ENCODE results near the gene MROH9. TPM values are rescaled to one million over a fixed set of nuclear protein-coding genes. Genes with fewer than 3 reads are reported as not detected.

Gene MROH9
- total RNA-seq, 1 donor from 2014 or later, result not detected

DNA sequence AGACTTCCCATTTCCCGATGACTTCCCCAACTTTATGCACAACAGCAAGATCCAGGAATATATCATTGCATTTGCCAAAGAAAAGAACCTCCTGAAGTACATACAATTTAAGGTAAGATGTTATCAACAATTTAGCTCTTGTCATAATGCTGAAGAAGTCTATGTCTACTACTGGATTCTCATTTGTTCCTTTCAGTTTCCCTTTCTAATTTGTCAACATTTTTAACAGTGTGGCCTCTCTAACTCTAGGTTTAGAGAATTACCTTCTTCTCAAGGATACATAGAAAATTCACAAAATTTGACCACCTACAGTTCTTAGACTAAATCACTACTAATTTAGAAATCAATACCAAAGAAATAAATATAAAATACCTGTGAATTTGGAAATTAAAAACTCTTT, 168.5 kb downstream of the MROH9 start:
- Histone ChIP-seq H3K27me3 (no peaks in the 10 kb centered on the region), H3K9me3 (no peaks in the 10 kb centered on the region), H3K36me3 (no peaks in the 10 kb centered on the region), H3K4me1 (peaks cover 0 to 12% of the 10 kb centered on the region in 2 donors), H3K27ac (no peak overlapping the region), H3K4me3 (no peak overlapping the region)
- intact Hi-C loops (cut with DNase I), result loop anchor here (5.0 kb wide), 1 partner anchor 43 kb away; no protein-coding TSS in a partner anchor
- DNase-seq (ENCODE audit: low spot score in 2 of 2), result no peak
- TF ChIP-seq, protein P1, sequence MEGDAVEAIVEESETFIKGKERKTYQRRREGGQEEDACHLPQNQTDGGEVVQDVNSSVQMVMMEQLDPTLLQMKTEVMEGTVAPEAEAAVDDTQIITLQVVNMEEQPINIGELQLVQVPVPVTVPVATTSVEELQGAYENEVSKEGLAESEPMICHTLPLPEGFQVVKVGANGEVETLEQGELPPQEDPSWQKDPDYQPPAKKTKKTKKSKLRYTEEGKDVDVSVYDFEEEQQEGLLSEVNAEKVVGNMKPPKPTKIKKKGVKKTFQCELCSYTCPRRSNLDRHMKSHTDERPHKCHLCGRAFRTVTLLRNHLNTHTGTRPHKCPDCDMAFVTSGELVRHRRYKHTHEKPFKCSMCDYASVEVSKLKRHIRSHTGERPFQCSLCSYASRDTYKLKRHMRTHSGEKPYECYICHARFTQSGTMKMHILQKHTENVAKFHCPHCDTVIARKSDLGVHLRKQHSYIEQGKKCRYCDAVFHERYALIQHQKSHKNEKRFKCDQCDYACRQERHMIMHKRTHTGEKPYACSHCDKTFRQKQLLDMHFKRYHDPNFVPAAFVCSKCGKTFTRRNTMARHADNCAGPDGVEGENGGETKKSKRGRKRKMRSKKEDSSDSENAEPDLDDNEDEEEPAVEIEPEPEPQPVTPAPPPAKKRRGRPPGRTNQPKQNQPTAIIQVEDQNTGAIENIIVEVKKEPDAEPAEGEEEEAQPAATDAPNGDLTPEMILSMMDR (IDR thresholded peaks at IDR 0.05), result no peak

DNA sequence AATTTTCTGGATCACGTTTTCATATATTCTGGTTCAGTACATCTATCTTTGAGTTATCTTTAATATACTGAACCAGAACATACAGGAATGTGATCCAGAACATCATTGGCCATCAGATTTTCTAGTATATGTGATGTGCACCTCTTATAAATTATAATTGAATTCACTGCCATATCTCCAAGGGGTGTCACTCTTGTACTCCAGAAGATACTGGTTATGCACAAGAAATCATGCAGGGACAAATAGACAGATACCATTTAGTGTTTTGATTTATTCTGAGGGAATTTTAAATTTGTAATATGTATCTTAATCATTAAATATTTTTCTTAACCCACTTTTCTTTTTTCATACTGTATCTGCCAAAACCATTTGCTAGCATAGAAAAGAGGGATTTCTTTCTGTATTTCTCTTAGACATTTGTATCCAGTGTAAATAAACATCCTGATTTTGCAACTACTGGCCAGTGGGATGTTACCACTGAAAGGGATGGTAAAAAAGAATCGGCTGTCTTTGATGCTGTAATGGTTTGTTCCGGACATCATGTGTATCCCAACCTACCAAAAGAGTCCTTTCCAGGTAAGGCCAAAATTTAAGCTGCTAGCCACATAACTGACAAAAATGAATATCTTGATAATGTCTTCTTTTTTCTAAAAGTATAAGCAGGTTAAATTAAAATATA, 172.1 kb downstream of the MROH9 start:
- DNase-seq (ENCODE audit: low spot score in 2 of 2), result no peak
- Histone ChIP-seq H3K27me3 (no peaks in the 10 kb centered on the region), H3K9me3 (no peaks in the 10 kb centered on the region), H3K27ac (no peak overlapping the region), H3K4me1 (peaks cover 0 to 25% of the 10 kb centered on the region in 2 donors), H3K36me3 (no peaks in the 10 kb centered on the region), H3K4me3 (no peak overlapping the region)
- intact Hi-C loops (cut with DNase I), result loop anchor here (5.0 kb wide), 1 partner anchor 120 kb away; no protein-coding TSS in a partner anchor
- TF ChIP-seq, protein P1 (IDR thresholded peaks at IDR 0.05), result peak in 1 of 3 experiments; percentile 32

DNA sequence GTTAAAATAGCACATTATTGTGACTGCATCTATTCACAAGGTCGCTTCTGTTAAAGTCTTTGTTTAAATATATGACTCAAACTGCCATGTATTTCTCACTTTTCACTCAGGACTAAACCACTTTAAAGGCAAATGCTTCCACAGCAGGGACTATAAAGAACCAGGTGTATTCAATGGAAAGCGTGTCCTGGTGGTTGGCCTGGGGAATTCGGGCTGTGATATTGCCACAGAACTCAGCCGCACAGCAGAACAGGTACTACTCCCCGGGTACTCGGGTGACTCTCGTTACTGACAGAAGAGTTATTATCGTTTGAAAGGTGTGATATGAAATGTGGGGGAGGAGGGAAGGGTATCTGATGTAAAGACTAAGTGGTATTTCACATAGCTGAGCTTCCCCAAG, 172.6 kb downstream of the MROH9 start:
- intact Hi-C loops (cut with DNase I), result loop anchor here (5.0 kb wide), 1 partner anchor 119 kb away; no protein-coding TSS in a partner anchor
- Histone ChIP-seq H3K9me3 (no peaks in the 10 kb centered on the region), H3K4me3 (no peak overlapping the region), H3K27me3 (no peaks in the 10 kb centered on the region), H3K4me1 (peaks cover 0 to 25% of the 10 kb centered on the region in 2 donors), H3K27ac (peak overlapping the region in 1 of 2 donors; percentile 25), H3K36me3 (no peaks in the 10 kb centered on the region)
- DNase-seq (ENCODE audit: low spot score in 2 of 2), result no peak
- TF ChIP-seq, protein P1 (IDR thresholded peaks at IDR 0.05), result no peak

DNA sequence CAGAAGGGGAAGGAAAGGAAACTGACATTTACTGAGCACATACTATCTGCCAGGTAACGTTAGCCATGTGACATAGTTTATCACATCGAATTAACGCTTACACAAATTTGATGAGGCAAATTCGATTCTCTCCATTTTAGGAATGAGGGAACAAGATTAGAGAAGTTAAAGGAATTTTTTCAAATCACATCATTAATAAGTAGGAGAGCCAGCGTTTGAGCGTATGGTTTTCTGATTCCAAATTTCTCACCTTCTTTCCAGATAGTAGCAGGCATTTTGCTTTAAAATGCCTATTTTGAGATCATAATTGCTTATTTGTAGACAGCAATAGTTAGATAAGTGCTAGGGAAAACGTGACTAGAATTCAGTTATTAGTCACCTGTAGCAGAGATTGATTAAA, 174.6 kb downstream of the MROH9 start:
- Histone ChIP-seq H3K4me1 (peaks cover 0 to 40% of the 10 kb centered on the region in 2 donors), H3K36me3 (no peaks in the 10 kb centered on the region), H3K27ac (no peak overlapping the region), H3K27me3 (no peaks in the 10 kb centered on the region), H3K9me3 (no peaks in the 10 kb centered on the region), H3K4me3 (no peak overlapping the region)
- TF ChIP-seq, protein P1 (IDR thresholded peaks at IDR 0.05), result no peak
- DNase-seq (ENCODE audit: low spot score in 2 of 2), result no peak
- intact Hi-C loops (cut with DNase I), result loop anchor here (5.0 kb wide), 1 partner anchor 117 kb away; no protein-coding TSS in a partner anchor

DNA sequence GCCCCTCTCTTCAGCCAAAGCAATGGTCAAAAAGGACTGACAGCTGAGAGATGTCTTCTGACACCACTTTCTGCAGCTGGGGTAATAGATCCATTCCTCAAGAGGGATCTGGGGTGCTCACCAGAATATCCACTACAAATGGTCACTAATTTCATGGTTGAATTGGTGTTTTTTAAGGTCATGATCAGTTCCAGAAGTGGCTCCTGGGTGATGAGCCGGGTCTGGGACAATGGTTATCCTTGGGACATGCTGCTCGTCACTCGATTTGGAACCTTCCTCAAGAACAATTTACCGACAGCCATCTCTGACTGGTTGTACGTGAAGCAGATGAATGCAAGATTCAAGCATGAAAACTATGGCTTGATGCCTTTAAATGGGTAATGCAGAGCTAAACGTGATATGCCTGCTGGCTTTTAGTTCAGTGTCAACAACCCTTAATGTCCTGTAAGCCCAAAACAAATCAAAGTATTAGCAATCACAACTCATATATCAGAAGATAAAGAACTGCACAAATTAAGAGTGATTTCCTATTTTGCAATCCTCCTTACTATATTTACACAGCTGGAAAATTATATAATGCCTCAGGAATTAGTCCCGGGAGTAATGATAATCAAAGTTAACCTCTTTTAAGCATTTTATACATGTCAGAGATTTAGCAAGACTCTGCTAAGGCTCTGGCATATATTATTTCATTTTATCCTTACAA, 175.4 kb downstream of the MROH9 start:
- TF ChIP-seq, protein P1 (IDR thresholded peaks at IDR 0.05), result no peak
- no peak for DNase-seq (ENCODE audit: low spot score in 2 of 2)
- no peaks in the 10 kb centered on the region for H3K27me3 ChIP-seq
- H3K9me3 ChIP-seq, result no peaks in the 10 kb centered on the region
- peaks cover 0 to 46% of the 10 kb centered on the region in 2 donors for H3K4me1 ChIP-seq
- H3K36me3 ChIP-seq, result no peaks in the 10 kb centered on the region
- H3K4me3 ChIP-seq, result no peak overlapping the region
- intact Hi-C loops (cut with DNase I), result no loop called here
- peak overlapping the region; percentile 55 to 68 for H3K27ac ChIP-seq
